ENCODE data around the gene ANKRD29. TPM values are rescaled to one million over a fixed set of nuclear protein-coding genes. Genes with fewer than 3 reads are reported as not detected.

The ANKRD29 gene
- total and polyA plus RNA-seq, 12 donors = 2.1 to 11.5 (median 6.0) TPM

DNA sequence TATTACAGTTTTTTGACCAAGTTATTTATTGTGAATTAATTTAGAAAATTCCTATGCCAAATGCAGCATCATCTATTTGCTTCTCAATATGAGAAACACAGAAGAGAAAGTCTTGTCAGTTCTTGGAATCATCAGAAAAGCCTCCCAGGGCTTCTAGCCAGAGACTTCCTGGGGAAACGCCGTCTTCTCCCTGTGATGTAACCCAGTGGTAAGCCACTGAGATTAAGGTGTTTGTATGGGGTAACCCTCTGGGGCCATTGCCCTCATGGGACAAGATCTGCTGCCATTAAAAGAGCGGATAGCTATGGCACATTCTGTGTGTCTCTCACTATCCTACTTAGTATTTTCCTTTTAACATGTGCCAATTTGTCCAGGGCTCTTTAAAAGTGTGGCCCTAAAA, 28.0 kb downstream of the ANKRD29 start:
- H3K27me3 ChIP-seq = no peaks in the 10 kb centered on the region
- peaks cover 0 to 21% (median 0%) of the 10 kb centered on the region in 9 donors for H3K36me3 ChIP-seq
- H3K4me1 ChIP-seq = peaks cover 0 to 3% (median 0%) of the 10 kb centered on the region in 9 donors
- TF ChIP-seq, protein P1, sequence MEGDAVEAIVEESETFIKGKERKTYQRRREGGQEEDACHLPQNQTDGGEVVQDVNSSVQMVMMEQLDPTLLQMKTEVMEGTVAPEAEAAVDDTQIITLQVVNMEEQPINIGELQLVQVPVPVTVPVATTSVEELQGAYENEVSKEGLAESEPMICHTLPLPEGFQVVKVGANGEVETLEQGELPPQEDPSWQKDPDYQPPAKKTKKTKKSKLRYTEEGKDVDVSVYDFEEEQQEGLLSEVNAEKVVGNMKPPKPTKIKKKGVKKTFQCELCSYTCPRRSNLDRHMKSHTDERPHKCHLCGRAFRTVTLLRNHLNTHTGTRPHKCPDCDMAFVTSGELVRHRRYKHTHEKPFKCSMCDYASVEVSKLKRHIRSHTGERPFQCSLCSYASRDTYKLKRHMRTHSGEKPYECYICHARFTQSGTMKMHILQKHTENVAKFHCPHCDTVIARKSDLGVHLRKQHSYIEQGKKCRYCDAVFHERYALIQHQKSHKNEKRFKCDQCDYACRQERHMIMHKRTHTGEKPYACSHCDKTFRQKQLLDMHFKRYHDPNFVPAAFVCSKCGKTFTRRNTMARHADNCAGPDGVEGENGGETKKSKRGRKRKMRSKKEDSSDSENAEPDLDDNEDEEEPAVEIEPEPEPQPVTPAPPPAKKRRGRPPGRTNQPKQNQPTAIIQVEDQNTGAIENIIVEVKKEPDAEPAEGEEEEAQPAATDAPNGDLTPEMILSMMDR (IDR thresholded peaks at IDR 0.05) = no peak
- no peaks in the 10 kb centered on the region for H3K9me3 ChIP-seq
- no peak overlapping the region for H3K27ac ChIP-seq
- intact Hi-C loops (cut with DNase I) = no loop called here
- ATAC-seq = no peak
- H3K4me3 ChIP-seq = no peak overlapping the region
- DNase-seq = no peak
- 66 to 73% methylated on average over 3 of the region's 3 CpGs for WGBS, 2 donors

DNA sequence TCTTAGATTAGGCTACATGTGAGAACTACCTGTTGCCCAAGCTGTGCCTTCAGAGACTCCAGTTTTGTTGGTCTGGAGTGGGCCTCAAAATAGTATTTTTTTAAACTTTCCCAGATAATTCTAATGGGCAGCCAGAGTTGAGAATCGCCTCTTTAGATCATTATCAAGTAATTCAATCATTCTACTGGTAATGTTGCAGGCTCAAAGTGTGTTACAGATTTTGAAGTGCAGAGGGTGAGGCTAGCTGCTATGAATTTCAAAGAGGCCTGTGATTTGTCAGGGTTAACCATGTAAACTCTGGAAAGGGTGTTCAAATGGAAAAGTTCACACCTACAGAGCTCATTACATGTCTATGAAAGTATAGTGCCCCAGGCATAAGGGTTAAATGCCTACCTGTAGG, 30.1 kb downstream of the ANKRD29 start:
- DNase-seq = no peak
- intact Hi-C loops (cut with DNase I) = no loop called here
- TF ChIP-seq, protein P1 (IDR thresholded peaks at IDR 0.05) = no peak
- H3K27ac ChIP-seq = no peak overlapping the region
- H3K9me3 ChIP-seq = no peaks in the 10 kb centered on the region
- H3K4me3 ChIP-seq = no peak overlapping the region
- no peaks in the 10 kb centered on the region for H3K27me3 ChIP-seq
- H3K4me1 ChIP-seq = peaks cover 0 to 7% (median 0%) of the 10 kb centered on the region in 9 donors
- peaks cover 0 to 28% (median 0%) of the 10 kb centered on the region in 9 donors for H3K36me3 ChIP-seq
- WGBS, 2 donors = 85 to 89% methylated on average over 1 of the region's 1 CpG
- ATAC-seq = no peak

DNA sequence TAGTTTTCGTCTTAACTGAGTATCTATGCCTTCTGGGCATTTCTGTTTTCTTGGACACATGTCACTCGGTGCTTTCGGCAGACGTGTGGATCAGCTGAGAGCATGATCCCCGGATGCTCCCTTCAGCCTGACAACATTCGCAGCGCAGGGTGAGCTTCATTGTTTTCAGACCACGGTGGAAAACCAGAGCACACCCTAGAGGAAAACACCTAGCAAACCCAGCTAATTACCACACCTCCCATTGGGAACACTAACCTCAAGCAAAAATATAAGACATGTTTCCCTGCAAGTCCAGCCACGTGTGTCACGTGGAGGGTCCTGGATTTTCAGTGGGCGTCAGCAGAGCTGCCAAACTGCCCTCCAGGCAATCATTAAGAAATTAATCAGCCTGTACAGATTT, 31.0 kb downstream of the ANKRD29 start:
- no peaks in the 10 kb centered on the region for H3K27me3 ChIP-seq
- TF ChIP-seq, protein P1 (IDR thresholded peaks at IDR 0.05) = no peak
- H3K9me3 ChIP-seq = no peaks in the 10 kb centered on the region
- WGBS, 2 donors = 54 to 56% methylated on average over 11 of the region's 11 CpGs
- no peak overlapping the region for H3K4me3 ChIP-seq
- intact Hi-C loops (cut with DNase I) = no loop called here
- peaks cover 0 to 28% (median 0%) of the 10 kb centered on the region in 9 donors for H3K36me3 ChIP-seq
- H3K4me1 ChIP-seq = peaks cover 0 to 14% (median 3%) of the 10 kb centered on the region in 9 donors
- DNase-seq (no peak), ATAC-seq (no peak)
- no peak overlapping the region for H3K27ac ChIP-seq

DNA sequence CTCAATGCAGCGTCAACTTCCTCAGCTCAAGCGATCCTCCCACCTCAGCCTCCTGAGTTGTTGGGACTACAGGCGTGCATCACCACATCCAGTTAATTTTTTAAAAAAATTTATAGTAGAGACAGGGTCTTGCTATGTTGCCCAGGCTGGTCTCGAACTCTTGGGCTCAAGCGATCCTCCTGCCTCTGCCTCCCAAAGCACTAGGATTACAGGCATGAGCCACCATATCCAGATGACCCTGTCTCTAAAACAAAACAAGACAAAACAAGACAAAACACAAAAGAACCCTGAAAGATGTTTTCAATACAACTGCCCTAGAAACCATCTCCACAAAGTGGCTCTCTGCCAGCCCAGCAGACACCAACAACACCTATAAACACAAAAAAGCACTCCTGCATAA, 31.4 kb downstream of the ANKRD29 start:
- no peak overlapping the region for H3K4me3 ChIP-seq
- no peak for ATAC-seq
- DNase-seq = no peak
- TF ChIP-seq, protein P1 (IDR thresholded peaks at IDR 0.05) = no peak
- H3K4me1 ChIP-seq = peaks cover 0 to 19% (median 7%) of the 10 kb centered on the region in 9 donors
- no peak overlapping the region for H3K27ac ChIP-seq
- no peaks in the 10 kb centered on the region for H3K9me3 ChIP-seq
- intact Hi-C loops (cut with DNase I) = no loop called here
- 94 to 97% methylated on average over 5 of the region's 5 CpGs for WGBS, 2 donors
- peaks cover 0 to 28% (median 0%) of the 10 kb centered on the region in 9 donors for H3K36me3 ChIP-seq
- no peaks in the 10 kb centered on the region for H3K27me3 ChIP-seq

Data from heart right ventricle (tissue), 16 donors.